GM23248 (cell line): ENCODE data around the gene ADAM19. TPM values are rescaled to one million over a fixed set of nuclear protein-coding genes. Genes with fewer than 3 reads are reported as not detected.

Experiments used
- DNase-seq: peaks from one replicate; pipeline ENCODE4 v3.0.0-alpha.2; 2015
- H2AFZ ChIP-seq: fragments of 200-600 bp; sonication (generic); 2 replicates; pipeline ENCODE4 v1.6.1; 2016; ENCODE audit warnings: antibody characterized with exemption
- H3F3A ChIP-seq: fragments of 200-600 bp; sonication (generic); 2 replicates; pipeline ENCODE4 v1.6.1; 2016; ENCODE audit warnings: mild to moderate bottlenecking, antibody characterized with exemption, mixed run types; ENCODE audit not compliant: insufficient read depth
- H3K27ac ChIP-seq: fragments of 200-600 bp; sonication (generic); 2 replicates; pipeline ENCODE4 v1.5.1; 2016; ENCODE audit warnings: mild to moderate bottlenecking
- H3K27me3 ChIP-seq: fragments of 200-600 bp; sonication (generic); replicated peaks from 2 replicates; pipeline ENCODE4 v1.6.1; 2016; ENCODE audit warnings: mild to moderate bottlenecking; ENCODE audit not compliant: insufficient read depth
- H3K36me3 ChIP-seq: fragments of 200-600 bp; sonication (generic); 2 replicates; pipeline ENCODE4 v1.6.1; 2016; ENCODE audit warnings: low read depth, mild to moderate bottlenecking
- H3K4me1 ChIP-seq: fragments of 200-600 bp; sonication (generic); 2 replicates; pipeline ENCODE4 v1.6.1; 2016; ENCODE audit warnings: mild to moderate bottlenecking; ENCODE audit not compliant: insufficient read depth
- H3K4me2 ChIP-seq: fragments of 200-600 bp; sonication (generic); one replicate; pipeline ENCODE4 v1.6.1; 2016; ENCODE audit warnings: mild to moderate bottlenecking; ENCODE audit not compliant: unreplicated experiment
- H3K4me3 ChIP-seq: fragments of 200-600 bp; sonication (generic); 2 replicates; pipeline ENCODE4 v1.5.1; 2016; ENCODE audit warnings: mild to moderate bottlenecking
- H3K79me2 ChIP-seq: fragments of 200-600 bp; sonication (generic); 2 replicates; pipeline ENCODE4 v1.6.1; 2016; ENCODE audit warnings: mild to moderate bottlenecking; ENCODE audit not compliant: insufficient read depth
- H3K9ac ChIP-seq: fragments of 200-600 bp; sonication (generic); 2 replicates; pipeline ENCODE4 v1.6.1; 2016; ENCODE audit warnings: mild to moderate bottlenecking
- H3K9me2 ChIP-seq: fragments of 200-600 bp; sonication (generic); 2 replicates; pipeline ENCODE4 v1.6.1; 2016; ENCODE audit warnings: mixed run types, mild to moderate bottlenecking, moderate library complexity; ENCODE audit not compliant: insufficient read depth
- H3K9me3 ChIP-seq: fragments of 200-600 bp; sonication (generic); one replicate; pipeline ENCODE4 v1.6.1; 2017; ENCODE audit warnings: low read depth
- H4K20me1 ChIP-seq: fragments of 200-600 bp; sonication (generic); 2 replicates; pipeline ENCODE4 v1.6.0; 2016; ENCODE audit not compliant: insufficient read depth
- EZH2 ChIP-seq: fragments of 200-600 bp; sonication (generic); IDR thresholded peaks from 2 replicates; pipeline ENCODE4 v1.6.1; 2018; ENCODE audit warnings: antibody characterized with exemption, mild to moderate bottlenecking; ENCODE audit not compliant: insufficient read depth, poor library complexity, severe bottlenecking
- EZH2phosphoT487 ChIP-seq: fragments of 200-600 bp; sonication (generic); IDR thresholded peaks from 2 replicates; pipeline ENCODE4 v1.6.1; 2018; ENCODE audit warnings: antibody characterized with exemption, moderate library complexity, mild to moderate bottlenecking, low read depth; ENCODE audit not compliant: insufficient read depth
- WGBS, 2 experiments: methylation state at CpG; one replicate each; pipeline ENCODE4 v1.1.6; 2015 to 2017; ENCODE audit warnings: low lambda C conversion rate in 2 of 2, low coverage in 1 of 2; ENCODE audit errors: missing lambda C conversion rate in 2 of 2; 5-methylcytosine and 5-hydroxymethylcytosine counted together
- in situ Hi-C: fragments of 300-500 bp; cut with MboI; formaldehyde crosslinking; loops from 2 replicates; pipeline ENCODE4 v1.15.0; 2020
- polyA plus RNA-seq: library from polyadenylated mRNA; unstranded; fragments of >200 nt; fragmentation: Nextera tagmentation; extraction: Ambion mirVana; gene quantifications from 2 replicates; pipeline ENCODE4 v1.2.1, GENCODE V29; 2016
- total RNA-seq: library from RNA; depleted of rRNA; stranded (reverse); fragments of >200 nt; shearing (Covaris generic); gene quantifications from 2 replicates; pipeline ENCODE4 v1.2.3, GENCODE V29; 2014

The ADAM19 gene
- total and polyA plus RNA-seq, 2 experiments from 2014 or later = 18.1 to 20.5 TPM

DNA sequence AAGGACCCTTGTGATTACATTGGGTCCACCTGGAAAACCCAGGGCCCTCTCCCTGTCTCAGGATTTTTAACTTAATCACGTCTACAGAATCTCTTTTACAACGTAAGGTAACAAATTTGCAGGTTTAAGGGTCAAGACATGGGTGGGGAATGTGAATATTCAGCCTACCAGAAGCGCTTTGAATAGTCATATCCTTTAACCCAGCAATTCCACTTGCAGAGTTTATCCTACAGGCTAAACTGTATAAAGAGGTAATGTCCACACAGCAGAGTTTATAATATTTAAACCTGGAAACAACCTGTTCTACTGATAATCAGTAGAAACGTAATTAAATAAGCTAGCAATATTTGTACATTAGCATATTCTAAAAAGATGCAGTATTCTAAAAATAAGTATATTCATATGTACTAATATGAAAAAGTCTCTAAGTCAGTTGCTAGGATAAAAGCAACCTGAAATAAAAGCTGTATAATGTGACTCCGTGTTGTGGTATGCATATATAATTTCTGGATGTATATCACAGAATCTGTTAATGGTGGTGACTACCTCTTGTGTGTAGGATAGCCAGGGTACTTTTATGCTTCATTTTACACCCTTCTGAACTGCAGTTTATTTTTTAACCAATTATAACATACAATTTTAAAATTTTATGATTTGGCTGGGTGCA is 129.7 kb downstream of the ADAM19 start:
- Histone ChIP-seq H3K4me2 (no peak overlapping the region), H3K36me3 (no peaks in the 10 kb centered on the region), H3K27ac (no peak overlapping the region), H3K9me3 (no peaks in the 10 kb centered on the region), H3K4me1 (no peaks in the 10 kb centered on the region), H3K79me2 (no peaks in the 10 kb centered on the region), H3F3A (no peaks in the 10 kb centered on the region), H3K9ac (no peak overlapping the region), H4K20me1 (no peaks in the 10 kb centered on the region), H3K27me3 (no peaks in the 10 kb centered on the region), H2AFZ (no peak overlapping the region), H3K4me3 (no peak overlapping the region), H3K9me2 (no peaks in the 10 kb centered on the region)
- no peak for DNase-seq
- WGBS, 2 experiments = 94 to 95% methylated on average over 5 of the region's 5 CpGs
- TF ChIP-seq EZH2 = no peak
- no peak for TF ChIP-seq EZH2phosphoT487
- in situ Hi-C loops = no loop called here

DNA sequence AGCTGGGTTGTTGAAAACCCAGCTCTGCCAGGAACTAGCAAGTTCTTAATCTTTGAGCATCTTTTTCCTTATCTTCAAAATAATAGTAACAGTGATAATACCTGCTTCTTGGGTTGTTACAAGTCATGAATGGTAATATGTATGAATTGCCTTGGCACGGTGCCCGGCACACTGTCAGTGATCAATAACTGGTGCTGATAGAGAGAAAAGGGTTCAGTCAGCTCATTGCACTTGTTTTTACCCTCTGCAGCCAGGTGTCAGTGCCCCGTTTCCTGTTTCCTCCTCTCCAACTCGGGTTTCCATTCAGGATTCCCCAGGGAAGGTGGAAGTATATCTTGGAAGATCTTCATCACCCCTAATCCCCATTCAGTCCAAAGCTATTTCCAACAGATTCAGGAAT is 131.4 kb downstream of the ADAM19 start:
- no peaks in the 10 kb centered on the region for H4K20me1 ChIP-seq
- no peak overlapping the region for H3K4me2 ChIP-seq
- no peaks in the 10 kb centered on the region for H3K4me1 ChIP-seq
- H3F3A ChIP-seq = no peaks in the 10 kb centered on the region
- in situ Hi-C loops = no loop called here
- H3K27ac ChIP-seq = no peak overlapping the region
- no peaks in the 10 kb centered on the region for H3K36me3 ChIP-seq
- H3K27me3 ChIP-seq = no peaks in the 10 kb centered on the region
- H3K9ac ChIP-seq = no peak overlapping the region
- TF ChIP-seq EZH2phosphoT487 (no peak), EZH2 (no peak)
- no peak overlapping the region for H3K4me3 ChIP-seq
- WGBS, 2 experiments = 45 to 51% methylated on average over 4 of the region's 4 CpGs
- no peak for DNase-seq
- no peaks in the 10 kb centered on the region for H3K79me2 ChIP-seq
- no peaks in the 10 kb centered on the region for H3K9me2 ChIP-seq
- H2AFZ ChIP-seq = no peak overlapping the region
- no peaks in the 10 kb centered on the region for H3K9me3 ChIP-seq

DNA sequence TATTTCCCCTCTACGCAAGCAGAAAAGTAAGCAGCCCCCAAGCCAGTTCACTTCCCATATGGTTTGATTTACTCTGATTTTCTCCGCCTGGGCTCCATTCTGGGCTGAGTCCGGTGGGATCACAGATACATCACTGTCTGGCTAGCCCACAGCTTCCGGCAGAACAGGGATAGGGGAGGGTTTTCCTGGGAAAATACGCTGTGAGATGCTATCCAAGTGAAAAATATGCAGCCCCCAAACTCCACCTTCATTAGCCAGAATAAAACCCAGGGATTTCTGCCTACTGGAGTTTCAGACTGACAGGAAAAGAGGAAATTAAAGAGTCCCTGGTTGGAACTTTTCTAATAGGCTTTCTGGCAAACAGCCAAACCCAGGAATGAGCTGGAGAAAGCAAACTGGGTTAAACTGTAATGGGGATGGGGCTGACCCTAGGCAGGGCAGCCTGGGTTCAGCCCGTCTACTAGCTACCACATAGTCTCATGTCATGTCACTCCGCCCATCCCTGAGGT is 132.5 kb downstream of the ADAM19 start:
- no peak for DNase-seq
- Histone ChIP-seq H3K9ac (no peak overlapping the region), H3K4me1 (no peaks in the 10 kb centered on the region), H3K4me2 (no peak overlapping the region), H3K4me3 (no peak overlapping the region), H3K36me3 (no peaks in the 10 kb centered on the region), H3K27ac (no peak overlapping the region), H2AFZ (no peak overlapping the region), H3K9me3 (no peaks in the 10 kb centered on the region), H3F3A (no peaks in the 10 kb centered on the region), H3K79me2 (no peaks in the 10 kb centered on the region), H4K20me1 (no peaks in the 10 kb centered on the region), H3K27me3 (no peaks in the 10 kb centered on the region), H3K9me2 (no peaks in the 10 kb centered on the region)
- 43 to 48% methylated on average over 7 of the region's 7 CpGs for WGBS, 2 experiments
- no peak for TF ChIP-seq EZH2
- TF ChIP-seq EZH2phosphoT487 = no peak
- in situ Hi-C loops = no loop called here

DNA sequence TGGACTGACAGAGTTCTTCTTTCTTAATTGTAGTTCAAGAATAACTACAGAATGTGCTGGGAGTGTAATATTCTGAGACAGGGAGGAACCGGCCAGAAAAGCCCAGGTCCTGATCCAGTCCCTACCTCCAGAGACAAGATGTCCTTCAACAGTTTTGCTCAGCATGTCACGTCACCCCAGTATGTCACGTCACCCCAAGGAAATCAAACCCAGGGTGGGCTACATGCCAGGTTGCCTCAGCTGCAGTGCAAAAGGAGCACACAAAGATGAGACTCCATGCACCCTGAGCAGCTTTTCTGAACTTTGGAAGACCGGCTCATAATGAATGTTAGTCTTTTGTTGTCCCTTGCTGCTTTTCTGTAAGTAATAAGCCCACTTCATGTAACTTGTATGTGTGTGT is 141.5 kb downstream of the ADAM19 start:
- Histone ChIP-seq H3K9me2 (no peaks in the 10 kb centered on the region), H3K79me2 (no peaks in the 10 kb centered on the region), H3K4me3 (no peak overlapping the region), H3K9me3 (no peaks in the 10 kb centered on the region), H3K9ac (no peak overlapping the region), H3K4me2 (no peak overlapping the region), H3K4me1 (no peaks in the 10 kb centered on the region), H4K20me1 (no peaks in the 10 kb centered on the region), H3K36me3 (no peaks in the 10 kb centered on the region), H3F3A (no peaks in the 10 kb centered on the region), H3K27me3 (no peaks in the 10 kb centered on the region), H3K27ac (no peak overlapping the region), H2AFZ (no peak overlapping the region)
- in situ Hi-C loops = no loop called here
- TF ChIP-seq EZH2 = no peak
- TF ChIP-seq EZH2phosphoT487 = no peak
- 87 to 94% methylated on average over 4 of the region's 4 CpGs for WGBS, 2 experiments
- DNase-seq = no peak
